ENCODE results near the gene DCHS2.

DCHS2 gene

GRCh38 chr4:154490234-154490582, 1.4 kb downstream of the DCHS2 start:
- Histone ChIP-seq H3K36me3 (replicated peaks in 1 of 2; ENCODE audit: control insufficient read depth in 2 of 2, insufficient read depth in 2 of 2, low read length in 2 of 2) (no peaks in the 10 kb centered on the region), H4K91ac (ENCODE audit: low read depth, low read length, poor library complexity) (no peak overlapping the region), H3K4me2 (ENCODE audit: insufficient read depth, low read length, poor library complexity, severe bottlenecking) (peak overlapping the region; percentile 96), H3K23ac (ENCODE audit: low read depth, low read length, poor library complexity) (peak overlapping the region; percentile 96), H3K4me3 (ENCODE audit: low read length in 2 of 2) (peak overlapping the region in 1 of 2 donors; percentile 83), H2AK5ac (ENCODE audit: low read depth, low read length) (no peak overlapping the region), H3K4ac (ENCODE audit: low read length) (no peak overlapping the region), H2BK120ac (ENCODE audit: low read depth, low read length) (peak overlapping the region; percentile 32), H3K9ac (ENCODE audit: low read depth, low read length, poor library complexity) (peak overlapping the region; percentile 34), H3K18ac (ENCODE audit: low read length) (peak overlapping the region; percentile 93), H3K14ac (ENCODE audit: low read length) (peak overlapping the region; percentile 31), H2BK15ac (ENCODE audit: low read length) (peak overlapping the region; percentile 52), H2BK12ac (ENCODE audit: low read length) (peak overlapping the region; percentile 36), H2BK5ac (ENCODE audit: low read length) (peak overlapping the region; percentile 27), H3K4me1 (ENCODE audit: control insufficient read depth in 2 of 2, insufficient read depth in 1 of 2, low read depth in 1 of 2, low read length in 2 of 2) (peaks cover 4 to 6% of the 10 kb centered on the region in 2 donors), H2AFZ (ENCODE audit: low read length) (peak overlapping the region; percentile 87), H3K9me3 (replicated peaks in 1 of 2; ENCODE audit: control insufficient read depth in 2 of 2, insufficient read depth in 1 of 2, low read depth in 1 of 2, low read length in 2 of 2) (peaks cover 9 to 10% of the 10 kb centered on the region in 2 donors), H4K8ac (ENCODE audit: low read depth, low read length) (no peak overlapping the region), H3K79me1 (ENCODE audit: low read depth, low read length) (no peaks in the 10 kb centered on the region), H3K27ac (replicated peaks; ENCODE audit: low read length) (no peak overlapping the region), H3K27me3 (ENCODE audit: control insufficient read depth in 3 of 3, insufficient read depth in 3 of 3, low read depth in 1 of 3, low read length in 3 of 3) (peaks cover 18 to 98% (median 38%) of the 10 kb centered on the region in 3 experiments)
- no CpG with 5 or more reads among the region's 55 CpGs for WGBS, 2 donors (ENCODE audit: extremely low coverage in 2 of 2, insufficient read length in 2 of 2, insufficient replicate concordance in 1 of 2)
- DNase-seq (ENCODE audit: low spot score) = no peak

- no peaks in the 10 kb centered on the region for H3K79me1 ChIP-seq (ENCODE audit: low read depth, low read length)
- peak overlapping the region; percentile 34 for H3K9ac ChIP-seq (ENCODE audit: low read depth, low read length, poor library complexity)
- H3K4me1 ChIP-seq (ENCODE audit: control insufficient read depth in 2 of 2, insufficient read depth in 1 of 2, low read depth in 1 of 2, low read length in 2 of 2) = peaks cover 4 to 6% of the 10 kb centered on the region in 2 donors
- H2AK5ac ChIP-seq (ENCODE audit: low read depth, low read length) = no peak overlapping the region
- DNase-seq (ENCODE audit: low spot score) = no peak
- H3K27me3 ChIP-seq (ENCODE audit: control insufficient read depth in 3 of 3, insufficient read depth in 3 of 3, low read depth in 1 of 3, low read length in 3 of 3) = peaks cover 18 to 98% (median 38%) of the 10 kb centered on the region in 3 experiments
- H3K4ac ChIP-seq (ENCODE audit: low read length) = no peak overlapping the region
- peak overlapping the region; percentile 52 for H2BK15ac ChIP-seq (ENCODE audit: low read length)
- WGBS, 2 donors (ENCODE audit: extremely low coverage in 2 of 2, insufficient read length in 2 of 2, insufficient replicate concordance in 1 of 2) = no CpG with 5 or more reads among the region's 56 CpGs
- no peak overlapping the region for H3K27ac ChIP-seq (replicated peaks; ENCODE audit: low read length)
- H3K4me2 ChIP-seq (ENCODE audit: insufficient read depth, low read length, poor library complexity, severe bottlenecking) = no peak overlapping the region
- no peak overlapping the region for H2BK120ac ChIP-seq (ENCODE audit: low read depth, low read length)
- no peak overlapping the region for H2BK5ac ChIP-seq (ENCODE audit: low read length)
- peak overlapping the region; percentile 96 for H3K23ac ChIP-seq (ENCODE audit: low read depth, low read length, poor library complexity)
- peak overlapping the region; percentile 36 for H2BK12ac ChIP-seq (ENCODE audit: low read length)
- H3K9me3 ChIP-seq (replicated peaks in 1 of 2; ENCODE audit: control insufficient read depth in 2 of 2, insufficient read depth in 1 of 2, low read depth in 1 of 2, low read length in 2 of 2) = peaks cover 9 to 10% of the 10 kb centered on the region in 2 donors
- H4K91ac ChIP-seq (ENCODE audit: low read depth, low read length, poor library complexity) = no peak overlapping the region
- H4K8ac ChIP-seq (ENCODE audit: low read depth, low read length) = no peak overlapping the region
- H2AFZ ChIP-seq (ENCODE audit: low read length) = peak overlapping the region; percentile 87
- H3K36me3 ChIP-seq (replicated peaks in 1 of 2; ENCODE audit: control insufficient read depth in 2 of 2, insufficient read depth in 2 of 2, low read length in 2 of 2) = no peaks in the 10 kb centered on the region
- H3K18ac ChIP-seq (ENCODE audit: low read length) = peak overlapping the region; percentile 93
- peak overlapping the region in 1 of 2 donors; percentile 83 for H3K4me3 ChIP-seq (ENCODE audit: low read length in 2 of 2)
- peak overlapping the region; percentile 47 for H3K14ac ChIP-seq (ENCODE audit: low read length)
Measured at GRCh38 chr4:154489558-154490233, 1.9 kb downstream of the DCHS2 start.

GRCh38 chr4:154487145-154487544, 4.5 kb downstream of the DCHS2 start:
- Histone ChIP-seq H2AFZ (ENCODE audit: low read length) (no peak overlapping the region), H4K91ac (ENCODE audit: low read depth, low read length, poor library complexity) (no peak overlapping the region), H3K14ac (ENCODE audit: low read length) (no peak overlapping the region), H3K18ac (ENCODE audit: low read length) (no peak overlapping the region), H2BK5ac (ENCODE audit: low read length) (no peak overlapping the region), H3K36me3 (replicated peaks in 1 of 2; ENCODE audit: control insufficient read depth in 2 of 2, insufficient read depth in 2 of 2, low read length in 2 of 2) (no peaks in the 10 kb centered on the region), H3K4me2 (ENCODE audit: insufficient read depth, low read length, poor library complexity, severe bottlenecking) (no peak overlapping the region), H3K27ac (replicated peaks; ENCODE audit: low read length) (no peak overlapping the region), H3K27me3 (ENCODE audit: control insufficient read depth in 3 of 3, insufficient read depth in 3 of 3, low read depth in 1 of 3, low read length in 3 of 3) (peaks cover 18 to 90% (median 31%) of the 10 kb centered on the region in 3 experiments), H2BK12ac (ENCODE audit: low read length) (no peak overlapping the region), H4K8ac (ENCODE audit: low read depth, low read length) (no peak overlapping the region), H3K9ac (ENCODE audit: low read depth, low read length, poor library complexity) (no peak overlapping the region), H2BK120ac (ENCODE audit: low read depth, low read length) (no peak overlapping the region), H3K9me3 (replicated peaks in 1 of 2; ENCODE audit: control insufficient read depth in 2 of 2, insufficient read depth in 1 of 2, low read depth in 1 of 2, low read length in 2 of 2) (peaks cover 9 to 10% of the 10 kb centered on the region in 2 donors), H3K4me3 (ENCODE audit: low read length in 2 of 2) (no peak overlapping the region), H3K4ac (ENCODE audit: low read length) (no peak overlapping the region), H3K79me1 (ENCODE audit: low read depth, low read length) (no peaks in the 10 kb centered on the region), H2BK15ac (ENCODE audit: low read length) (no peak overlapping the region), H2AK5ac (ENCODE audit: low read depth, low read length) (no peak overlapping the region), H3K23ac (ENCODE audit: low read depth, low read length, poor library complexity) (no peak overlapping the region), H3K4me1 (ENCODE audit: control insufficient read depth in 2 of 2, insufficient read depth in 1 of 2, low read depth in 1 of 2, low read length in 2 of 2) (peaks cover 3 to 4% of the 10 kb centered on the region in 2 donors)
- no peak for DNase-seq (ENCODE audit: low spot score)
- WGBS, 2 donors (ENCODE audit: extremely low coverage in 2 of 2, insufficient read length in 2 of 2, insufficient replicate concordance in 1 of 2) = no CpG with 5 or more reads among the region's 4 CpGs

GRCh38 chr4:154485127-154485773, 6.3 kb downstream of the DCHS2 start:
- Histone ChIP-seq H4K91ac (ENCODE audit: low read depth, low read length, poor library complexity) (no peak overlapping the region), H2BK15ac (ENCODE audit: low read length) (no peak overlapping the region), H3K9me3 (replicated peaks in 1 of 2; ENCODE audit: control insufficient read depth in 2 of 2, insufficient read depth in 1 of 2, low read depth in 1 of 2, low read length in 2 of 2) (peaks cover 6 to 9% of the 10 kb centered on the region in 2 donors), H3K79me1 (ENCODE audit: low read depth, low read length) (no peaks in the 10 kb centered on the region), H4K8ac (ENCODE audit: low read depth, low read length) (no peak overlapping the region), H3K27ac (replicated peaks; ENCODE audit: low read length) (no peak overlapping the region), H2BK5ac (ENCODE audit: low read length) (no peak overlapping the region), H2BK120ac (ENCODE audit: low read depth, low read length) (no peak overlapping the region), H2AFZ (ENCODE audit: low read length) (no peak overlapping the region), H3K23ac (ENCODE audit: low read depth, low read length, poor library complexity) (no peak overlapping the region), H3K4ac (ENCODE audit: low read length) (no peak overlapping the region), H3K27me3 (ENCODE audit: control insufficient read depth in 3 of 3, insufficient read depth in 3 of 3, low read depth in 1 of 3, low read length in 3 of 3) (peaks cover 8 to 72% (median 13%) of the 10 kb centered on the region in 3 experiments), H2BK12ac (ENCODE audit: low read length) (no peak overlapping the region), H3K4me1 (ENCODE audit: control insufficient read depth in 2 of 2, insufficient read depth in 1 of 2, low read depth in 1 of 2, low read length in 2 of 2) (no peaks in the 10 kb centered on the region), H3K4me3 (ENCODE audit: low read length in 2 of 2) (no peak overlapping the region), H3K9ac (ENCODE audit: low read depth, low read length, poor library complexity) (no peak overlapping the region), H3K36me3 (replicated peaks in 1 of 2; ENCODE audit: control insufficient read depth in 2 of 2, insufficient read depth in 2 of 2, low read length in 2 of 2) (no peaks in the 10 kb centered on the region), H2AK5ac (ENCODE audit: low read depth, low read length) (no peak overlapping the region), H3K14ac (ENCODE audit: low read length) (no peak overlapping the region), H3K18ac (ENCODE audit: low read length) (no peak overlapping the region), H3K4me2 (ENCODE audit: insufficient read depth, low read length, poor library complexity, severe bottlenecking) (no peak overlapping the region)
- WGBS, 2 donors (ENCODE audit: extremely low coverage in 2 of 2, insufficient read length in 2 of 2, insufficient replicate concordance in 1 of 2) = no CpG with 5 or more reads among the region's 4 CpGs
- no peak for DNase-seq (ENCODE audit: low spot score)

Data from neuronal stem cell (in vitro differentiated cells).